ENCODE measurements around the gene BCR. TPM values are rescaled to one million over a fixed set of nuclear protein-coding genes. Genes with fewer than 3 reads are reported as not detected.

BCR gene
- total RNA-seq, 4 donors from 2014 or later: 38.7 to 50.0 (median 47.5) TPM

DNA sequence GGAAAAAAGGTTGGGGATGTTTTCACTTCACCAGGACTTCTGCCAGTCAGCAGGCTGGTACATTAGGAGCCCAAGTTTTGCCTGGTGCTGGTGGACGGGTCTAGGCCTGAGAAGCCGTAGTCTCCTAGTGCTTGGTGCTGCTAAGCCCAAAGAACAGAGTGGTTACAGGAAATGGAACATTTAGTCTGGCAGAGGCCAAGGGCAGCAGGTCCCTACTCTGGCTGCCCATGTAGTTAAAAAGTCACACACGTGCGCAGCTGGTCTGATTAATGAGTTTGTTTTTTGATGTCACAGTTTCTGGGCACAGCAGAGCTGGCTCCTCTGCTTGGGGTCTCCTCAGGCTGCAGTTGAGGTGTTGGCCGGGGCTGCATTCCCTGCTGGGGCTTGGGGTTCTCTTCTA is 20.6 kb downstream of the BCR start:
- Histone ChIP-seq H3K27ac (no peak overlapping the region), H3K4me3 (no peak overlapping the region), H3K36me3 (peaks cover 0 to 21% (median 0%) of the 10 kb centered on the region in 3 donors), H3K9me3 (no peaks in the 10 kb centered on the region), H3K27me3 (no peaks in the 10 kb centered on the region), H3K4me1 (peaks cover 0 to 55% (median 28%) of the 10 kb centered on the region in 3 donors)
- TF ChIP-seq POLR2A (IDR thresholded peaks at IDR 0.05) (no peak), CTCF (IDR thresholded peaks at IDR 0.05) (no peak)
- intact Hi-C loops (cut with DNase I): no loop called here
- WGBS, 2 donors: 77 to 100% methylated on average over 1 to 5 of the region's 5 CpGs
- no peak for DNase-seq

GRCh38 chr22:23202812-23203451 is 22.6 kb downstream of the BCR start:
- WGBS, 2 donors: 83 to 86% methylated on average over 4 of the region's 4 CpGs
- TF ChIP-seq POLR2A (IDR thresholded peaks at IDR 0.05): no peak
- no peak for TF ChIP-seq CTCF (IDR thresholded peaks at IDR 0.05)
- no peaks in the 10 kb centered on the region for H3K9me3 ChIP-seq
- H3K4me1 ChIP-seq: peaks cover 0 to 59% (median 28%) of the 10 kb centered on the region in 3 donors
- H3K27me3 ChIP-seq: no peaks in the 10 kb centered on the region
- no peak overlapping the region for H3K4me3 ChIP-seq
- H3K36me3 ChIP-seq: peaks cover 0 to 30% (median 0%) of the 10 kb centered on the region in 3 donors
- no peak overlapping the region for H3K27ac ChIP-seq
- intact Hi-C loops (cut with DNase I): no loop called here
- DNase-seq: no peak

GRCh38 chr22:23203452-23204124 is 23.3 kb downstream of the BCR start:
- 78 to 86% methylated on average over 6 to 7 of the region's 7 CpGs for WGBS, 2 donors
- intact Hi-C loops (cut with DNase I): no loop called here
- H3K4me1 ChIP-seq: peaks cover 0 to 53% (median 28%) of the 10 kb centered on the region in 3 donors
- TF ChIP-seq POLR2A (IDR thresholded peaks at IDR 0.05): no peak
- no peak for TF ChIP-seq CTCF (IDR thresholded peaks at IDR 0.05)
- no peaks in the 10 kb centered on the region for H3K27me3 ChIP-seq
- H3K9me3 ChIP-seq: no peaks in the 10 kb centered on the region
- H3K36me3 ChIP-seq: peaks cover 0 to 30% (median 0%) of the 10 kb centered on the region in 3 donors
- H3K4me3 ChIP-seq: no peak overlapping the region
- no peak for DNase-seq
- H3K27ac ChIP-seq: peak overlapping the region in 3 of 4 donors; percentile 22 to 53 (median 33)

DNA sequence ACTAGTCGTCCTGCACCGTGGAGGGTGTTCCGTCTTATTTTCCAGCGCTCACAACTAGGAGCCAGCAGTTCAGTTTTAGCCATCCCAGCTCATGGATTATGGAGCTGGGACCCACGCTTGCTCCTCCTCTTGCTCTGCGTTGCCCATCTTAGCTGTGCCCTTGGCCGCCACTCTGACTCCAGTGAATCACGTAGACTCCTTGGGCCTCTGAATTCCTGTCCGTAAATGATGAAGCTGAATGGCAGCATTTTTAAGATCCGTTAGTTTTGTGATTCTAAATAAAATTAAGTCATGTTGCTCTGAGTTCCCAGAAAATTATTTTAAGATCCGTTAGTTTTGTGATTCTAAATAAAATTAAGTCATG is 23.8 kb downstream of the BCR start:
- no peaks in the 10 kb centered on the region for H3K9me3 ChIP-seq
- TF ChIP-seq CTCF (IDR thresholded peaks at IDR 0.05): no peak
- TF ChIP-seq POLR2A (IDR thresholded peaks at IDR 0.05): no peak
- H3K4me3 ChIP-seq: no peak overlapping the region
- peaks cover 0 to 30% (median 0%) of the 10 kb centered on the region in 3 donors for H3K36me3 ChIP-seq
- H3K27me3 ChIP-seq: no peaks in the 10 kb centered on the region
- peak overlapping the region in 3 of 4 donors; percentile 22 to 53 (median 33) for H3K27ac ChIP-seq
- intact Hi-C loops (cut with DNase I): no loop called here
- peaks cover 0 to 48% (median 27%) of the 10 kb centered on the region in 3 donors for H3K4me1 ChIP-seq
- DNase-seq: no peak
- WGBS, 2 donors: 73 to 85% methylated on average over 4 to 11 of the region's 11 CpGs

DNA sequence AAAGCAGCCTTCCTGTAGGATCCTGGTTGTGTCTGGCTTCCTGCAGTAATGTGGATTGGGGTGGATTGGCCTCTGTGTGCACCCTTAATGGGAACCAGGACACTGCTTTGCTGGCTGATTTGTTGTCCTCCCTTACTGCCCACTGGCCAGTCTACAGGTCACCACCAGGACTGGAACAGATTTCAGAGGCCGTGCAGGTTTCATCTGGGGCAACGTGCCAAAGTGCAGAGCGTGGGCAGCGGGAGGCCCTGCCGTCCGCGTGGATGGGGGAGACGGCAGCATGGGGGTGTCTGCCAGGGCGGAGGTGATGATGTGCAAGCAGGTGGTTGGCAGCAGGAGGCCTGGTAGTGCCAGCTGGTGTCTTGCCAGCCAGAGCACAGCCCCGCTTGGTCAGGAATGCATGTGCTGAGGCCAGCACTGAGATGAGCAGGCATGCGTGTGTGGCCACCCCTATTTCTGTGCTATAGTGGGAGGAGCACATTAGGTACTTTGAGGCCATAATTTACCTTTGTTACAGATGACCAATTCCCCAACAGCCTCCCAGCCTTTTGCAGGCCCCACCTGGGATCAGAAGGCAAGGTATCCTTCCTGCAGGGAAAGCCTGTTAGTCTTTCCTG is 24.3 kb downstream of the BCR start:
- Histone ChIP-seq H3K27ac (peak overlapping the region in 2 of 4 donors; percentile 33 to 35), H3K4me1 (peaks cover 0 to 42% (median 22%) of the 10 kb centered on the region in 3 donors), H3K27me3 (no peaks in the 10 kb centered on the region), H3K4me3 (no peak overlapping the region), H3K9me3 (no peaks in the 10 kb centered on the region), H3K36me3 (peaks cover 0 to 26% (median 0%) of the 10 kb centered on the region in 3 donors)
- intact Hi-C loops (cut with DNase I): no loop called here
- 15 to 22% methylated on average over 9 to 10 of the region's 11 CpGs for WGBS, 2 donors
- DNase-seq: no peak
- TF ChIP-seq CTCF (IDR thresholded peaks at IDR 0.05) (no peak), POLR2A (IDR thresholded peaks at IDR 0.05) (no peak)
